ENCODE data around the gene HNRNPH1.
"Not testable (repeated sequence)": the region's sequence is repeated elsewhere in the genome, so short reads cannot be mapped to it uniquely, and the experiment has no call there.

The HNRNPH1 gene

GRCh38 chr5:179623003-179623905 lies at the start of gene HNRNPH1:
Gene HNRNPH1, minus strand, starts transcription at chr5:179623671. Its CDS starts 538 bp downstream, at chr5:179623133.
- peak; percentile 99 for DNase-seq

DNA sequence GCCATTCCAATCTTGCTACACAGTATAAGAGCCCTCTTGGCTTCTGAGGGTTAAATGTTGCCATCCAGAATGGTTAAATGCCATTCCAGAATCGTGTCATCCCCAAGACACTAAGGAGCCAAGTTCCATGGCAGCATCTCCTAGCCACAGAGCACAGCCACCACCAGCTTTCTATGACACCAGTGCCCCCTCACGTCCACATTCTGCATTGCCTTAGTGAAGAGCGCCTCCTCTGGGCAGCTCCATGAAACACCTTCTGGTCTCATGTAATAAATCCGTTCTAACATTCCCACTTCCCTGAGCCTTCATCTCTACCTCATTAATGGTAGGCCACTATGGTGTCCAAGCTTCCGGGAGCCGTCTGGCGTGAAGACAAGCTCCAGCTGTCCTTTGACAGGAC lies 44.9 kb upstream of the HNRNPH1 start:
- peak; percentile 69 for DNase-seq

DNA sequence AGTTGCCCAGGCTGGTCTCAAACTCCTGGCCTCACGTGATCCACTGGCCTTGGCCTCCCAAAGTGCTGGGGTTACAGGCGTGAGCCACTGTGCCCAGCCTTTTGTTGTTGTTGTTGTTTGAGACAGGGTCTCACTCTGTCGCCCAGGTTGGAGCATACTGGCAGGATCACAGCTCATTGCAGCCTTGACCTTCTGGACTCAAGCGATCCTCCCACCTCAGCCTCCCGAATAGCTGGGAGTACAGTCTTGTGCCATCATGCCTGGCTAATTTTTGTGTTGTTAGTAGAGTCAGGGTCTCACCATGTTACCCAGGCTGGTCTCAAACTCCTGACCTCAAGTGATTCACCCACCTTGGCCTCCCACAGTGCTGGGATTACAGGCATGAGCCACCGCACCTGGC lies 38.2 kb upstream of the HNRNPH1 start:
- DNase-seq = not testable (repeated sequence)

DNA sequence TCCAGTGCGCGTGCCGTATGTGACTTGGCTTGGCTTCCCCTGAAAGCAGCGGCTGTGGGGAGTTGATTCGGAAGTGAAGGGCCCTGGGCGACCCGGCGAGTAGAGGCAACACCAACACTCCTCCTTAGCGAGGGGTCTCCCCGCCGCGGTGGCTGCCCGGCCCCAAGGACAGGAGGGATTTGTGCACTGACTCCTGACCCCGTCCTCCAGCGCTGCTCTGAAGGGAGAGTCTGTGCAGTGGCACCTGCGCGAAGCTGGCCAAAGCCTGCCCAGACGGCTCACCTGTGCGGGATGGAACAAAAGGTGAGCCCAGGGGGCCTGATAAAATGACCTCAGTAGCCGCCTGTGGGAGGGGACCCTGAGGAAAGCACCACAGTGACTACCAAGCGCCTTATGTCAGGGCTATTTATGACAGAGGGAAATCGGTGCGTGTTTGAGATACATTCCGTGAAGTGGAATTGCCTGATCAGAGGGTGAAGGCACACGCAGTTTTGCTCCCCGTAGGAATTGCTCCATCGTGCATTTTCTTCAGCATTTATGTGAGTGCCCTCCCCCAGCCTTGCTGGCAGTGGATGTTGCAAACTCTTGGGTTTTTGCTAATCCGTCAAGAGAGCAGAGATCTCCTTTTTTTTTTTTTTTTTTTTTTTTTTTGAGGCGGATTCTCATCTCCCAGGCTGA lies 34.8 kb upstream of the HNRNPH1 start:
- DNase-seq = peak; percentile 55

GRCh38 chr5:179657302-179658178 lies 34.1 kb upstream of the HNRNPH1 start:
- DNase-seq = not testable (repeated sequence)

DNA sequence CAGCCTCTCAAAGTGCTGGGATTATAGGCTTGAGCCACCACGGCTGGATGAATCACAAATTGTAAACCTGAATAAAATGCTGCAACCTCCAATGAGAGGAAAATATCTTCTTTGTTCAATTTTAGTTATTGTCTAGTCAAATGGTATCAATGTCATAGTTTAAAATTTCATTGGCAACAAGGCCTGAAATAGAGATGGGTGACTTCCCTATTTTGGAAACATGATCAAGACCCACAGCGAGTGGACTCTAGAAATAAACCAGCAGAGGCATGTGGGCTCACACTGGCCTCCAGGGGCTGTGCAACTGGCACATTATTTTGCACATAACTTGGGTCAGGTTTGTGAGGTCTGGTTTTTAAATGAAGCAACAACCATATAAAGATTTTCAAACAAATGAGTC lies 29.7 kb upstream of the HNRNPH1 start:
- not testable (repeated sequence) for DNase-seq

- DNase-seq = not testable (repeated sequence)
Measured at GRCh38 chr5:179650245-179650644, 26.8 kb upstream of the HNRNPH1 start.

- not testable (repeated sequence) for DNase-seq
Measured at GRCh38 chr5:179649166-179649703, 25.8 kb upstream of the HNRNPH1 start.

GRCh38 chr5:179648410-179648809 lies 24.9 kb upstream of the HNRNPH1 start:
- no peak for DNase-seq

DNA sequence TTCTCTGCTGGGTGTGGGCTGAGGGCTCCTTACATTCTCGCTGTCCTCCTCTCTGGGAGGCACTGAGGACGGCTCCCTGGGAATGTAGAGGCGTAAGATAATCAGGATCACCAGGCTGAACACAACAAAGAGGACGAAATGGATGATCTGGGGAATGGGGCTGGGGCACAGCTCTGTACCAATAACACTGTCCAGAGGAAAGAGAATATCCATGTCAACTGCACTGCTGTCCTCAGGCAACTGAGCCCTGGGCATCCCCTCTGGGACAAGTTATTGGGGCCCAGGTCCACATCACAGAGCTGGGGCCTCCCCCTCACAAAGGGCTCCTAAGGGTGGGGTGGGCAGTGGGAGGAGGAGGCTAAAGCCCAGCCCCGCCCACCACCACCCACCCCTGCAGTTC lies 21.3 kb upstream of the HNRNPH1 start:
- not testable (repeated sequence) for DNase-seq

DNA sequence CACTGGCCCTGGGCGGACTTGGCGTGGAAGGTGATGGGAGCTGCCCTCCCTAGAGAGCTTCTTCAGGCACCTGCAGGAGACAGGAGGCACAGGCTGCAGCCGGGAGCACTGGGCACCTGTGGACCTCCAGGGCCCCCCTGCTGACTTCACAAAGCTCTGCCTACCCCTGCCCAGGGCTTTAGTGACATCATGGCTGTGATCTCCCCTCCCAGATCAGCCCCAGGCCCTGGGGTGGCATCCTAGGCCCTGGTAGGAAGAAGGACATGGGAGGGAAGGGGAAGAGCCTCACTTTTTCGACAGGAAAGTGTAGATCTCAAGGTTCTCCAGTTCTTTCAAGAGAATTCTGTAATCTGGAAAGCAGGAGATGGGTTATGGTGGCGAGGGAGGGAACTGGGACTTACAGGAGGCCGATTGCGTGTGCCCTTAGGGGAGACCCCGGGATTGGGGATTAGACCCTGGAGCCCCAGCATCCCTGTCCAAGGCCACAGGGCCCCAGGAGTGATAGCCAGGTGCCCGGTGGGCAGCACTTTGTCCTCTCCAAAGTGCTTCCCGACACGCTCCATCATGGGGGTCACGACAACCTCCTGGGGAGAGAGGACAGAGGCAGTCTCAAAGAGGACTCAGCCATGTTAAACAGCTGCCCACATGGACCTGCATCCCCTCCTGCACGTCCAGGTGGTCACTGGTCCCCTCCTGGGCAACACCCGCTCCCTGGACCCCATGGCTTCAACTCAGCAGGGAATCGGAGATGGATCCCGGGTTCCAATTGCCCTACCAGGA lies 19.9 kb upstream of the HNRNPH1 start:
- not testable (repeated sequence) for DNase-seq

DNA sequence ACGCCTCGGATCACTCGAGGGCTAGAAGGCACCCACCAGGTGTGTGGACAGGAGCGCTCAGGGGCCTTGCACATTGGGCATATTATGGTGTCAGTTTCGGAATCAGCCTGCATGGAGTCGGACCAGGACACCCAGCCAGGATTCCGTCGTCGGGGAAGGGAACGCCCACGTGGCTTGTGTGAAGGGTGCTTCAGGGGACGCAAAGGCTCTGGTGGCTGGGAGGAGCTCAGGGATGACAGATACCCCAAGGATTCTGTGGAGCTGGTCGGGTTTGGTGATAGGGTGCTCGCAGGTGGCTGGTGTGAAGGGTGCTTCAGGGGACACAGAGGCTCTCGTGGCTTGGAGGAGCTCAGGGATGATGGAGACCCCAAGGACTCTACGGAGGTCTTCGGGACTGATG lies 19.2 kb upstream of the HNRNPH1 start:
- DNase-seq = not testable (repeated sequence)

DNA sequence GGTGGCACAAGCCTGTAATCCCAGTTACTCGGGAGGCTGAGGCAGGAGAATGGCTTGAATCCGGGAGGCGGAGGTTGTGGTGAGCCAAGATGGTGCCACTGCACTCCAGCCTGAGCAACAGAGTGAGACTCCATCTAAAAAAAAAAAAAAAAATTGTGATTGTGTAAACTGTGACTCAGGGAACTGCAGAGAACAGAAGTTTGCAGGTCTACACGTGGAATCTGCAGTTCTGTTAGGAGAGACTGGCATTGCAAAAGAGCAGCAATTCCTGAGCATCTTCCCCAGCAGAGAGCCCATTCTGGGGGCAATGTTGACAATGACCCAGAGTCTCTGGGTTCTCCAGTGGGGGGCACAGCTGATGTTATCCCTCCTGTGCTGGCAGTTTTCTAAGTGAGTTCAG lies 18.3 kb upstream of the HNRNPH1 start:
- not testable (repeated sequence) for DNase-seq

- not testable (repeated sequence) for DNase-seq
Measured at GRCh38 chr5:179639296-179639695, 15.8 kb upstream of the HNRNPH1 start.

DNA sequence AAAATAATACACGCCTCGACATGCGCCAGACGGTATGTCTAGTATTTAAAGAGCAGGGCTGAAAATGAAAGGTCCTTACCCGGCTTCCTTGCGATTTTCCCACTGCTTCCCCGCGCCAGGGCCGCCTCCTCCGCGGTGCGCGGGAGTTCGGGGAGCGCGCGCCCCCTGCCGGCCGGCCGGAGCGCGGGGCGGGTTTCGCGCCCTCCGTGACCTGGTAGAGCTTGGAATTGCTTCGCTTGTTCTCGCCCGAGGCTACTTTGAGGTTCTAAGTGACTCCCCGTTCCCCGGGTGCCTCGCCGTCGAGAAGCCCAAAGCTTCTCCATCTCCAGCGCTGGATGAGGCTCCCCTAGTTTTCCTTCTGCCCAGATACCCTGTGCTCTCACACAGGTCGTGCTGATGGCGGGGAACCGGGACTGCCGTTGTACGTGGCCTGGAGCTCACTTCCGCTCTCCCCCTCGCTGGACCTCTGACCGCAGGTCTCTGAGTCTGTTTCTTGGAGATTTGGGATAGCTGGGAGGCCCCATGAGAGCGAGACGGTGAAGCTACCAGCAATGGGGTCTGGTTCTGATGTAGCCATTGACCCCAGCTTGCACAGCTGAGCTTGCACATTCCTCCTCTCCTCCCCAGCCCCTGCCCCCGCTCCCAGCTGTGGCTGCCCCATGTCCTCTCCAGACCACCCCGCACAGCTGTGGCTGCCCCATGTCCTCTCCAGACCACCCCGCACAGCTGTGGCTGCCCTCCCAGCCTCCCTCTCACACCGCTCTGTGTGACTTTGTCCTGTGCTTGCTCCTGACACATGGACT lies 11.1 kb upstream of the HNRNPH1 start:
- DNase-seq = not testable (repeated sequence)

DNA sequence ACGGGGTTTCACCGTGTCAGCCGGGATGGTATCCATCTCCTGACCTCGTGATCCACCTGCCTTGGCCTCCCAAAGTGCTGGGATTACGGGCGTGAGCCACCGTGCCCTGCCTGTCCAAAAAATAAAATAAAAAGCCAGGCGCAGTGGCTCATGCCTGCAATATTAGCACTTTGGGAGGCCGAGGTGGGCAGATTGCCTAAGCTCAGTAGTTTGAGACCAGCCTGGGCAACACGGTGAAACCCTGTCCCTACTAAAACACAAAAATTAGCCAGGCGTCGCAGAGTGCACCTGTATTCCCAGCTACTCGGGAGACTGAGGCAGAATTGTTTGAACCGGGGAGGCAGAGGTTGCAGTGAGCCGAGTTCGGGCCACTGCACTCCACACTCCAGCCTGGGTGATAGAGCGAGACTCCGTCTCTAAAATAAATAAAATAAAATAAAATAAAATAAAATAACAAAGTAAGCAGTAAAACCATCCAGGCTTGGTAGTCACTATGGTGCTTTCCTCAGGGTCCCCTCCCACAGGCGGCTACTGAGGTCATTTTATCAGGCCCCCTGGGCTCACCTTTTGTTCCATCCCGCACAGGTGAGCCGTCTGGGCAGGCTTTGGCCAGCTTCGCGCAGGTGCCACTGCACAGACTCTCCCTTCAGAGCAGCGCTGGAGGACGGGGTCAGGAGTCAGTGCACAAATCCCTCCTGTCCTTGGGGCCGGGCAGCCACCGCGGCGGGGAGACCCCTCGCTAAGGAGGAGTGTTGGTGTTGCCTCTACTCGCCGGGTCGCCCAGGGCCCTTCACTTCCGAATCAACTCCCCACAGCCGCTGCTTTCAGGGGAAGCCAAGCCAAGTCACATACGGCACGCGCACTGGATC lies 10.3 kb upstream of the HNRNPH1 start:
- DNase-seq = peak; percentile 39

- DNase-seq = peak; percentile 68
Measured at GRCh38 chr5:179624841-179625271, 1.4 kb upstream of the HNRNPH1 start.

- peak; percentile 92 for DNase-seq
Measured at GRCh38 chr5:179623906-179624741, 653 bp upstream of the HNRNPH1 start.
